Thymus (tissue), 11 donors: Measurements from ENCODE around the gene SART1. TPM values are rescaled to one million over a fixed set of nuclear protein-coding genes. Genes with fewer than 3 reads are reported as not detected.
"Not testable (repeated sequence)": the region's sequence is repeated elsewhere in the genome, so short reads cannot be mapped to it uniquely, and the experiment has no call there.

Source experiments
- DNase-seq, 9 donors: peaks; one replicate each; pipeline ENCODE4 v3.0.0-alpha.2; 2013; ENCODE audit warnings: low spot score in 9 of 9, low read depth in 6 of 9, missing footprints in 1 of 9
- H3K27ac ChIP-seq, 2 donors: one replicate each; pipeline ENCODE4 v1.5.1; 2013; ENCODE audit warnings: control low read depth in 1 of 2, low read depth in 1 of 2, low read length in 1 of 2, mild to moderate bottlenecking in 1 of 2, moderate library complexity in 1 of 2
- H3K27me3 ChIP-seq, 2 donors: one replicate each; pipeline ENCODE4 v1.5.1; 2013; ENCODE audit warnings: low read length in 1 of 2; ENCODE audit not compliant: control insufficient read depth in 2 of 2, insufficient read depth in 1 of 2
- H3K36me3 ChIP-seq, 2 donors: one replicate each; pipeline ENCODE4 v1.5.1; 2013; ENCODE audit warnings: low read length in 1 of 2, mild to moderate bottlenecking in 1 of 2, moderate library complexity in 1 of 2; ENCODE audit not compliant: control insufficient read depth in 2 of 2, insufficient read depth in 2 of 2
- H3K4me1 ChIP-seq, 2 donors: one replicate each; pipeline ENCODE4 v1.5.1; 2013; ENCODE audit warnings: low read length in 2 of 2; ENCODE audit not compliant: control insufficient read depth in 2 of 2, insufficient read depth in 2 of 2
- H3K4me3 ChIP-seq, 2 donors: one replicate each; pipeline ENCODE4 v1.5.1; 2013; ENCODE audit warnings: low read length in 2 of 2, control low read depth in 1 of 2, mild to moderate bottlenecking in 1 of 2
- H3K9me3 ChIP-seq, 2 donors: one replicate each; pipeline ENCODE4 v1.5.1; 2013; ENCODE audit warnings: low read length in 1 of 2, mild to moderate bottlenecking in 1 of 2; ENCODE audit not compliant: control insufficient read depth in 2 of 2, insufficient read depth in 1 of 2
- WGBS: extraction: QIAGEN DNeasy Blood & Tissue Kit; methylation state at CpG from one replicate; pipeline ENCODE4 v1.1.7; 2013; 5-methylcytosine and 5-hydroxymethylcytosine counted together
- polyA plus RNA-seq: library from polyadenylated mRNA; stranded (reverse); fragments of 200-250 nt; gene quantifications from one replicate; pipeline ENCODE4 v1.2.3, GENCODE V29; 2013
- total RNA-seq: library from RNA; stranded (reverse); fragments of 120-200 nt; gene quantifications from one replicate; pipeline ENCODE4 v1.2.4, GENCODE V29; 2013
- donor health status: healthy.

The SART1 gene
- total and polyA plus RNA-seq, 2 donors = 35.4 to 97.5 TPM

DNA sequence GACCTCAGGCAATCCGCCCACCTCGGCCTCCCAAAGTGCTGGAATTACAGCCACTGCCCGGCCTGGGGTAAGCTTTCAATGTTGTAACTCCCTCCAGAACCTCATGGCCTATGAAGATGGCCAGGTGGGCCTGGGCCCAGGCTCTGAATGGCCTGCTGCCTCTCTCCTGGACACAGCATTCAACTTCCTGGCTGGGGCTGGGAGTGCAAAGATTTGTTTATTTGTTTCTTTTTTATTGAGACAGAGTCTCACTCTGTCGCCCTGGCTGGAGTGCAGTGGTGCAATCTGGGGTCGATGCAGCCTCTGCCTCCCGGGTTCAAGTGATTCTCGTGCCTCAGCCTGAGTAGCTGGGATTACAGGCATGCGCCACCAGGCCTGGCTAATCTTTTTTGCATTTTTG lies 16.8 kb upstream of the SART1 start:
- H3K27me3 ChIP-seq = peaks cover 0 to 10% of the 10 kb centered on the region in 2 donors

DNA sequence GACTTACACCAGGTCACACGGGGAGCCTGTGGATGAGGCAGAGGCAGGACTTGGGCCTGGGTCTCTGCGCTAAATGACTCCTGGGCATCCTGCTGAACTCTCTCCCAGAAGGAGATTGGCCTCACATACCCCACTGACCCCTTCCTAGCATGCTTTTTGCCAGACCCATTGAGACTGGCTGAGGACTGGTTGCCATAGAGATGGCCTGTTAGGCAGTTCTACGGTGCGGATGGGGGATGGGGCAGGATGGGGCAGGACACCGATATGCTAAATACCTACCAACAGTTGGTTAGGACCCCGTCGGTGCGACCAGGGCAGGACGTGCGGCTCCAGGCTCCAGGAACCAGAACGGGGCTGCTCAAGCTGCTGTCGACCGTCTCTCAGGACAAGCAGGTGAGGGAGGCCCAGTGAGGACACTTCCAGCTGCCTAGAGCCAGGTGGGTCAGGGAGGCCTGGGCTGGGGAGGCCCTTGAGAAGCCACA lies 16.1 kb upstream of the SART1 start, which contains the start of gene TSGA10IP:
TSS of gene TSGA10IP (plus strand) at position 51 of the 482 bp plus-strand sequence. CDS start at position 247, 196 bp downstream.
- no peaks in the 10 kb centered on the region for H3K4me1 ChIP-seq
- no peaks in the 10 kb centered on the region for H3K36me3 ChIP-seq
- H3K4me3 ChIP-seq = no peak within 1 kb of the TSS
- DNase-seq = no peak
- 93% methylated on average over 13 of the region's 13 CpGs for WGBS
- peaks cover 0 to 10% of the 10 kb centered on the region in 2 donors for H3K27me3 ChIP-seq
- H3K9me3 ChIP-seq = no peaks in the 10 kb centered on the region
- H3K27ac ChIP-seq = no peak within 1 kb of the TSS

More for the DNA sequence above, 16.8 kb upstream of the SART1 start:
- no peaks in the 10 kb centered on the region for H3K9me3 ChIP-seq
- DNase-seq = no peak
- 92% methylated on average over 8 of the region's 8 CpGs for WGBS
- no peaks in the 10 kb centered on the region for H3K36me3 ChIP-seq
- H3K4me3 ChIP-seq = no peak overlapping the region
- no peaks in the 10 kb centered on the region for H3K4me1 ChIP-seq
- H3K27ac ChIP-seq = no peak overlapping the region

DNA sequence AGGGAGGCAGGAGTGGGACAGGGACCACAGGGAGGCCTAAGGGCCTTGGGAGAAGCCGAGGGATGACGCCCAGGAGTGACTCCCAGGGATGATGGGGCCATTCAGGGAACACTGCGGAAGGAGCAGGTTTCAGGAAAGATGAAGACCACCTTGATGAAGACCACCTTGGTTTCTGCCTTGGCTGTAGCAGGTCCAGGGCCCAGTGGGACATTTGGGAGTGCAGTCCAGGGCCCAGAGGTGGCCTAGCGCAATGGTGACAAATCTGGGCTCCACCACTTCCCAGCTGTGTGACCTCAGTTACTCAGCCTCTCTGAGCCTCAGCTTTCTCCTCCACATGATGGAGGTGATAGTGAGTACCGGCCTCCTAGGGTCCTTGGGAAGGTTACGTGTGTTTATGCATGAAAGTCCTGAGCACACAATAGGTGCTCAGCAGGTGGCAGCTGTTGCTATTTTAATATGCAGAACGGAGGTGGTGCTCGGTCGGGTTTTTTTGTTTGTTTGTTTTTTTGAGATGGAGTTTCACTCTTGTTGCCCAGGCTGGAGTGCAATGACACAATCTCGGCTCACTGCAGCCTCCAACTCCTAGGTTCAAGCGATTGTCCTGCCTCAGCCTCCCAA lies 15.5 kb upstream of the SART1 start:
- Histone ChIP-seq H3K27me3 (peaks cover 0 to 10% of the 10 kb centered on the region in 2 donors), H3K4me1 (no peaks in the 10 kb centered on the region), H3K27ac (no peak overlapping the region), H3K4me3 (no peak overlapping the region), H3K36me3 (no peaks in the 10 kb centered on the region), H3K9me3 (no peaks in the 10 kb centered on the region)
- no peak for DNase-seq
- WGBS = 97% methylated on average over 11 of the region's 11 CpGs

DNA sequence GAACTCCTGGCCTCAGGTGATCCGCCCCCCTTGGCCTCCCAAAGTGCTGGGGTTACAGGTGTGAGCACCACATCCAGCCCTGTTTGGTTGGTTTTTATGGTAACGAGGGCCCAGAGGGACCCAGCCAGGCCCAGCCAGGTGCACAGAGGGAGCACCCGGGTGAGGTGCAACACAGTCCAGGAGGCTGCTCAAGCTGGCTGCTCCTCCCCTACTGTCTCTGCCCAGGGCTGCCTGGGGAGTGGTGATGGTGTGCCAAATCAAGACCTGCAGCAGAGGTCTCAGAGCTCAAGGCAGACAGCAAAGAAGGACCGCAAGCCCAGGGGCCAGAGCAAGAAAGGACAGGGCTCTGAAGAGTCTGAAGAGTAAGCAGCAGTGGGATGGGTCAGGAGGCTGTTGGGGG lies 14.9 kb upstream of the SART1 start:
- 92% methylated on average over 4 of the region's 4 CpGs for WGBS
- no peaks in the 10 kb centered on the region for H3K9me3 ChIP-seq
- DNase-seq = no peak
- no peak overlapping the region for H3K27ac ChIP-seq
- H3K27me3 ChIP-seq = peaks cover 0 to 8% of the 10 kb centered on the region in 2 donors
- H3K4me3 ChIP-seq = no peak overlapping the region
- H3K36me3 ChIP-seq = no peaks in the 10 kb centered on the region
- no peaks in the 10 kb centered on the region for H3K4me1 ChIP-seq

DNA sequence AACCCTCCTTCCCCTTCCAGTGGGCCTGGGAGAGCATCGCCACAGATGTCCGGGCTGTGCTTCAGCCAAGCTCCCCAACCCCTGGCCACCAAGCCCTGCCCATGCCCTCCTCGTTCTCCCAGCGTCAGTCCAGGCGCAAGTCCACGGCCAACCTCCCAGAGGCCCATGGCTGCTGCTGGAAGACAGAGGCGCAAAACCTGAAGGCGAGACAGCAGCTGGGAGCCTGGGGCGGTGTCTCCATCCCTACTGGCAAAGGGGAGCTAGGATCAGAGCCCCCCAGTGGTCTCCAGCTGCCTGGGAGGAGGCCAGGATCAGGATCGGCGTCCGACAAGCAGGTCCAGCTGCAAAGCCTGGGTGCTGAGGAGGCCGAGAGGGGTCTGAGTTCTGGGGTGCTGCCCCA lies 14.4 kb upstream of the SART1 start:
- Histone ChIP-seq H3K9me3 (no peaks in the 10 kb centered on the region), H3K27me3 (peaks cover 0 to 8% of the 10 kb centered on the region in 2 donors), H3K27ac (no peak overlapping the region), H3K36me3 (no peaks in the 10 kb centered on the region), H3K4me3 (no peak overlapping the region), H3K4me1 (no peaks in the 10 kb centered on the region)
- 93% methylated on average over 13 of the region's 13 CpGs for WGBS
- DNase-seq = no peak

DNA sequence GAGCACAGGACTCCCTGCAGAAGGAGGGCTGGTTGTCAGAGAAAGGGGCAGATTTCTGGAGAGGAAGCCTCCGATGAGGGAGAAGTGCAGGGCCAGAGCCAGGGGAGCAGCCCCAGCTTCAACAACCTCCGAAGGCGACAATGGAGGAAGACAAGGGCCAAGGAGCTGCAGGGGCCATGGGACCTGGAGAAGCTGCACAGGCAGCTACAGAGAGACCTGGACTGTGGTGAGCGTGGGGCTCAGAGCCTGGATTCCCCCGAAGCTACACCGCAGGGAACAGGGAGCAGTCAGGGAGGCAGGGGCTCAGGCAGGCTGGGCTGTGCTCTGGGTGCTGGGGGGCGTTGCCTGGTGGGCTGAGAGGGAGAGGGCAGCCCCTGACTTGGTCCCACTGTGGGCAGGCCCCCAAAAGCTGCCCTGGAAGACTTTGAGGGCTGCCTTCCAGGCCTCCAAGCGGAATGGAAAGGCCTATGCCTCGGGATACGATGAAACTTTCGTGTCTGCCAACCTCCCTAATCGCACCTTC lies 13.9 kb upstream of the SART1 start:
- Histone ChIP-seq H3K27me3 (peaks cover 0 to 8% of the 10 kb centered on the region in 2 donors), H3K4me3 (no peak overlapping the region), H3K27ac (no peak overlapping the region), H3K36me3 (no peaks in the 10 kb centered on the region), H3K9me3 (no peaks in the 10 kb centered on the region), H3K4me1 (no peaks in the 10 kb centered on the region)
- 92% methylated on average over 12 of the region's 12 CpGs for WGBS
- no peak for DNase-seq

DNA sequence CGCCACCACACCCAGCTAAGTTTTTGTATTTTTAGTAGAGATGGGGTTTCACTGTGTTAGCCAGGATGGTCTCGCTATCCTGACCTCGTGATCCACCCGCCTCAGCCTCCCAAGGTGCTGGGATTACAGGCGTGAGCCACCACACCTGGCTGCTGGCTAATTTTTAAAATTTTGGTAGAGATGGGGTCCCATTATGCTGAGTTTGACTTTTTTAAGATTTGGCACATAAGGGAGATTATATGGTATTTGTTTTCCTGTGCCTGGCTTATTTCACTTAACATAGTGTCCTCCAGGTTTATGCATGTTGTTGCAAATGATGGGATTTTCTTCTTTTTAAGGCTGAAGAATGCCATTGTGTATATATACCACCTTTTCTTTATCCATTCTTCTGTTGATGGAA lies 10.8 kb upstream of the SART1 start:
- WGBS = 96% methylated on average over 5 of the region's 5 CpGs
- not testable (repeated sequence) for H3K27me3 ChIP-seq, H3K4me1 ChIP-seq, H3K4me3 ChIP-seq, DNase-seq, H3K9me3 ChIP-seq, H3K36me3 ChIP-seq, H3K27ac ChIP-seq

DNA sequence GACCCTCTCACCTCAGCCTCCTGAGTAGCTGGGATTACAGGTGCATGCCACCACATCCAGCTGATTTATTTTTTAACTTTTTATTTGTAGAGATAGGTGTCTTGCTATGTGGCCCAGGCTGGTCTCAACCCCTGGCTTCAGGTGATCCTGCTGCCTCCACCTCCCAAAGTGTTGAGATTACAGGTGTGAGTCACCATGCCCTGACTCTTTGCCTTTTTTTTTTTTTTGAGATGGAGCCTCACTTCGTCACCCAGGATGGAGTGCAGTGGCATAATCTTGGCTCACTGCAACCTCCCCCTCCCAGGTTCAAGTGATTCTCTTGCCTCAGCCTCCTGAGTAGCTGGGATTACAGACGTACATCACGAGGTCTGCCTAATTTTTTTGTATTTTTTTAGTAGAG lies 9.9 kb upstream of the SART1 start:
- H3K9me3 ChIP-seq, H3K4me1 ChIP-seq, DNase-seq, H3K27me3 ChIP-seq, H3K4me3 ChIP-seq, H3K36me3 ChIP-seq, H3K27ac ChIP-seq: not testable (repeated sequence)
- WGBS = 87% methylated on average over 3 of the region's 3 CpGs

DNA sequence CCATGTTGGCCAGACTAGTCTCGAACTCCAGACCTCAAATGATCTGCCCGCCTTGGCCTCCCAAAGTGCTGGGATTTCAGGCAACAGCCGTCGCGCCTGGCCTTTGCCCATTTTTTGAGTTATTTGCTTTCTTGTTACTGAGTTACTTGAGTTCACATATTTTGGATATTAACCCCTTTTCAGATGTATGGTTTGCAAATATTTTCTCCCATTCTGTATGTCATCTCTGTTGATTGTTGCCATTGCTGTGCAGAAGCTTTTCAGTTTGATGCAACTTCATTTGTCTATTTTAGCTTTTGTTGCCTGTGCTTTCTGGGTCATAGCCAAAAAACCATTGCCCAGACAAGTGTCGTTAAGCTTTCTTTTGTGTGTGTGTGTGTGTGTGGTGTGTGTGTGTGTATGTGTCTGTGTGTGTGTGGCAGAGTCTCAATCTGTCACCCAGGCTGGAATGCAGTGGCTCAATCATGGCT lies 9.4 kb upstream of the SART1 start:
- H3K36me3 ChIP-seq = no peaks in the 10 kb centered on the region
- peaks cover 0 to 7% of the 10 kb centered on the region in 2 donors for H3K27me3 ChIP-seq
- no peaks in the 10 kb centered on the region for H3K9me3 ChIP-seq
- WGBS = 97% methylated on average over 6 of the region's 6 CpGs
- no peak overlapping the region for H3K27ac ChIP-seq
- peaks cover 5 to 8% of the 10 kb centered on the region in 2 donors for H3K4me1 ChIP-seq
- H3K4me3 ChIP-seq = no peak overlapping the region
- no peak for DNase-seq
